ENCODE data around the gene ECPAS. TPM values are rescaled to one million over a fixed set of nuclear protein-coding genes. Genes with fewer than 3 reads are reported as not detected.

ECPAS gene
- total RNA-seq, 1 experiment from 2014 or later = 123 TPM

DNA sequence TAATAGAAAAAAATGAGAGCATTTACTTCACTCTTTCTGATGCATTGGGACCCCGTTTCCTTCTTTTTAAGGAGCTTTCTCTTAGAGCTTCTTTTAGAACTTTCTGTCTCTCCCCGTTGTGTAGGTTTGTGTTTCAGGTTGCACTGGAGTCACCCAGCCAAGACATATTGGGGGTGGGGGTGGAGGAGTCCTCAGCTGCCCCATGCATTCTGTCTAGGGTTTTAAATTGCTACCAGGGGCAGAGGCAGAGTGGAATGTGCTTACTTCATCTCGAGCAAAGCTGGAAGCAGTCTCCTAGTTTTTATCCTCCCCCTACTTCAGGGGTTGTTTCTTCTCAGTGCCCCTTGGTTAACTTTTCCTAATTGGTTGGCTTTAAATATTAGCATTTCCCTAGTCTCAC is 163.6 kb downstream of the ECPAS start:
- Histone ChIP-seq H3K4me3 (no peak overlapping the region), H3K36me3 (ENCODE audit: low read depth) (no peaks in the 10 kb centered on the region), H4K20me1 (ENCODE audit: insufficient read depth) (no peaks in the 10 kb centered on the region), H3F3A (ENCODE audit: insufficient read depth, low read depth) (no peaks in the 10 kb centered on the region), H3K79me2 (ENCODE audit: low read depth) (no peaks in the 10 kb centered on the region), H3K27me3 (ENCODE audit: insufficient read depth, low read depth) (no peaks in the 10 kb centered on the region), H3K4me1 (replicated peaks; ENCODE audit: insufficient read depth) (no peaks in the 10 kb centered on the region), H3K9me3 (ENCODE audit: insufficient read depth, low read depth) (0 out of 2 replicates have a peak, but pooled peaks cover 3% of the 10 kb centered on the region), H2AFZ (no peak overlapping the region), H3K27ac (no peak overlapping the region), H3K9me2 (ENCODE audit: insufficient read depth) (no peaks in the 10 kb centered on the region), H3K4me2 (no peak overlapping the region)
- ChIA-PET POLR2A (ENCODE audit: unreplicated experiment) (interaction anchor here (0.6 kb wide), 1 partner anchor 259 kb away, joined by 4 read pairs; no protein-coding TSS in a partner anchor), CTCF (no interaction called here)
- intact Hi-C loops (cut with micrococcal nuclease; ENCODE audit: unreplicated experiment) = no loop called here
- no TSS peak for BruUV-seq (replicated peaks)
- no peak for DNase-seq
- no peak for TF ChIP-seq EZH2 (IDR thresholded peaks at IDR 0.05; ENCODE audit: low read depth)
- TF ChIP-seq, protein P1, sequence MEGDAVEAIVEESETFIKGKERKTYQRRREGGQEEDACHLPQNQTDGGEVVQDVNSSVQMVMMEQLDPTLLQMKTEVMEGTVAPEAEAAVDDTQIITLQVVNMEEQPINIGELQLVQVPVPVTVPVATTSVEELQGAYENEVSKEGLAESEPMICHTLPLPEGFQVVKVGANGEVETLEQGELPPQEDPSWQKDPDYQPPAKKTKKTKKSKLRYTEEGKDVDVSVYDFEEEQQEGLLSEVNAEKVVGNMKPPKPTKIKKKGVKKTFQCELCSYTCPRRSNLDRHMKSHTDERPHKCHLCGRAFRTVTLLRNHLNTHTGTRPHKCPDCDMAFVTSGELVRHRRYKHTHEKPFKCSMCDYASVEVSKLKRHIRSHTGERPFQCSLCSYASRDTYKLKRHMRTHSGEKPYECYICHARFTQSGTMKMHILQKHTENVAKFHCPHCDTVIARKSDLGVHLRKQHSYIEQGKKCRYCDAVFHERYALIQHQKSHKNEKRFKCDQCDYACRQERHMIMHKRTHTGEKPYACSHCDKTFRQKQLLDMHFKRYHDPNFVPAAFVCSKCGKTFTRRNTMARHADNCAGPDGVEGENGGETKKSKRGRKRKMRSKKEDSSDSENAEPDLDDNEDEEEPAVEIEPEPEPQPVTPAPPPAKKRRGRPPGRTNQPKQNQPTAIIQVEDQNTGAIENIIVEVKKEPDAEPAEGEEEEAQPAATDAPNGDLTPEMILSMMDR (conservative IDR thresholded peaks at IDR 0.05) = no peak

DNA sequence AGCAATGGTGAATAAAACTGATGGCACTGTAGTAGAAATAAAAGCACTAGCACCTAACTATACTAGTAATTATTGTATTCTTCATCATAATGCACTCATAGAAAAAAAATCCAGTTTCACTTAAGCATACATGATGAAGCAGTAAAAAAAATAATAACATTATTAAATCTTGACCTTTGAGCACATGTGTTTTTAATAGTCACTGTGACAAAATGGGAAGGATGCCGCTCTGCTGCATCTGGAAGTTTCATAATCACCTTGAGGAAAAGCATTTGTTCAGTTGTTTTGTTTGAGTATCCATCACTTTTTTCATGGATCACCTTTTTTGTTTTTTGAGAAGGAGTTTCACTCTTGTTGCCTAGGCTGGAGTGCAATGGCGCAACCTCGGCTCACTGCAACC is 167.4 kb downstream of the ECPAS start:
- Histone ChIP-seq H3K27ac (no peak overlapping the region), H4K20me1 (ENCODE audit: insufficient read depth) (no peaks in the 10 kb centered on the region), H3K27me3 (ENCODE audit: insufficient read depth, low read depth) (no peaks in the 10 kb centered on the region), H3K4me3 (no peak overlapping the region), H3K79me2 (ENCODE audit: low read depth) (no peaks in the 10 kb centered on the region), H3K36me3 (ENCODE audit: low read depth) (no peaks in the 10 kb centered on the region), H3K4me2 (no peak overlapping the region), H3F3A (ENCODE audit: insufficient read depth, low read depth) (no peaks in the 10 kb centered on the region), H2AFZ (no peak overlapping the region), H3K9me3 (ENCODE audit: insufficient read depth, low read depth) (0 out of 2 replicates have a peak, but pooled peaks cover 3% of the 10 kb centered on the region), H3K4me1 (replicated peaks; ENCODE audit: insufficient read depth) (no peaks in the 10 kb centered on the region), H3K9me2 (ENCODE audit: insufficient read depth) (0 out of 2 replicates have a peak, but pooled peaks cover 3% of the 10 kb centered on the region)
- CTCF ChIA-PET = interaction anchor here (0.6 kb wide), 1 partner anchor 674 kb away, joined by 5 read pairs; no protein-coding TSS in a partner anchor
- DNase-seq = no peak
- TF ChIP-seq, protein P1 (conservative IDR thresholded peaks at IDR 0.05) = no peak
- no peak for TF ChIP-seq EZH2 (IDR thresholded peaks at IDR 0.05; ENCODE audit: low read depth)
- BruUV-seq (replicated peaks) = no TSS peak
- intact Hi-C loops (cut with micrococcal nuclease; ENCODE audit: unreplicated experiment) = no loop called here
- POLR2A ChIA-PET (ENCODE audit: unreplicated experiment) = no interaction called here

Other genes starting within 250 kb of the ECPAS start
- not detected in 2 replicates for gene OR2K2, start 154.2 kb downstream of the ECPAS start, total RNA-seq (2021)
- 7.0 and 7.3 TPM in 2 replicates for gene ZNF483, start 40.8 kb upstream of the ECPAS start, total RNA-seq (2021)
- 611 and 635 TPM in 2 replicates for gene PTGR1, start 115.3 kb upstream of the ECPAS start, total RNA-seq (2021)
- gene DNAJC25, start 147.0 kb upstream of the ECPAS start, total RNA-seq (2021) = 7.3 and 7.9 TPM in 2 replicates
- gene GNG10, start 177.2 kb upstream of the ECPAS start, total RNA-seq (2021) = 70.8 and 76.9 TPM in 2 replicates

All from PC-9 (cell line).